ENCODE measurements around the gene SPOUT1. TPM values are rescaled to one million over a fixed set of nuclear protein-coding genes. Genes with fewer than 3 reads are reported as not detected.
"Not testable (repeated sequence)": the region's sequence is repeated elsewhere in the genome, so short reads cannot be mapped to it uniquely, and the experiment has no call there.

The SPOUT1 gene
- total and polyA plus RNA-seq, 2 of the 13 experiments (the other 11 are each of a cell fraction or from before 2014, with no cell fraction given): 39.0 to 45.8 TPM

- H3K27me3 ChIP-seq (ENCODE audit: control insufficient read depth in 1 of 2, insufficient read depth in 2 of 2, low read length in 2 of 2): no peaks in the 10 kb centered on the region
- WGBS (ENCODE audit: low lambda C conversion rate): 97% methylated on average over 7 of the region's 8 CpGs
- no peak overlapping the region for H3K4me2 ChIP-seq (ENCODE audit: low read depth, low read length)
- no peak overlapping the region for H3K9ac ChIP-seq (ENCODE audit: insufficient read depth, low read depth, low read length)
- H3K9me3 ChIP-seq (ENCODE audit: low read length): no peaks in the 10 kb centered on the region
- no TSS peak for BruUV-seq (replicated peaks)
- no peak for FAIRE-seq
- in situ Hi-C loops (cut with HindIII; ENCODE audit: extremely low pct_ligation_motif_present, low pct_unique_long_range_greater_than_20kb) (no loop called here), intact Hi-C loops (cut with micrococcal nuclease; ENCODE audit: unreplicated experiment) (no loop called here)
- no peak overlapping the region for H2AFZ ChIP-seq (ENCODE audit: low read length)
- H4K20me1 ChIP-seq (ENCODE audit: insufficient read depth, low read length): no peaks in the 10 kb centered on the region
- TF ChIP-seq ZFP62 (CRISPR knock-in tag; IDR thresholded peaks at IDR 0.05) (no peak), TSC22D2 (CRISPR knock-in tag; IDR thresholded peaks at IDR 0.05; ENCODE audit: borderline replicate concordance) (no peak), TAF15 (IDR thresholded peaks at IDR 0.05; ENCODE audit: low read depth, low read length, poor library complexity, severe bottlenecking) (no peak), PHF5A (CRISPR knock-in tag; IDR thresholded peaks at IDR 0.05; ENCODE audit: low read depth, unreplicated experiment) (no peak), ZNF367 (CRISPR knock-in tag; IDR thresholded peaks at IDR 0.05; ENCODE audit: borderline replicate concordance) (no peak), RFXAP (CRISPR knock-in tag; IDR thresholded peaks at IDR 0.05; ENCODE audit: borderline replicate concordance) (no peak)
- no peaks in the 10 kb centered on the region for H3K79me2 ChIP-seq (ENCODE audit: insufficient read depth, low read length)
- no peak overlapping the region for H3K27ac ChIP-seq (ENCODE audit: extremely low read length, insufficient read depth, low read length)
- no peaks in the 10 kb centered on the region for H3K4me1 ChIP-seq (ENCODE audit: insufficient read depth, low read length)
- no peak for ATAC-seq
- H3K4me3 ChIP-seq (replicated peaks in 1 of 3; ENCODE audit: insufficient read depth in 1 of 3, low read depth in 2 of 3, low read length in 3 of 3): no peak overlapping the region
- ChIA-PET POLR2A (no interaction called here), CTCF (ENCODE audit: low intra/inter-chr PET ratio, low total read pairs) (no interaction called here)
- H3K36me3 ChIP-seq (replicated peaks in 1 of 2; ENCODE audit: control insufficient read depth in 1 of 2, insufficient read depth in 2 of 2, low read length in 2 of 2): peaks cover 18 to 40% of the 10 kb centered on the region in 2 experiments
- DNase-seq (ENCODE audit: low spot score): no peak
These were observed 30.7 kb downstream of the SPOUT1 start for GRCh38 chr9:128798896-128799295.

GRCh38 chr9:128794961-128795360, 34.6 kb downstream of the SPOUT1 start:
- 50% methylated on average over 2 of the region's 2 CpGs for WGBS (ENCODE audit: low lambda C conversion rate)
- H3K4me1 ChIP-seq (ENCODE audit: insufficient read depth, low read length); H3K27me3 ChIP-seq (ENCODE audit: control insufficient read depth in 1 of 2, insufficient read depth in 2 of 2, low read length in 2 of 2); H3K27ac ChIP-seq (ENCODE audit: extremely low read length, insufficient read depth, low read length); H3K79me2 ChIP-seq (ENCODE audit: insufficient read depth, low read length); in situ Hi-C loops (cut with HindIII; ENCODE audit: extremely low pct_ligation_motif_present, low pct_unique_long_range_greater_than_20kb); H4K20me1 ChIP-seq (ENCODE audit: insufficient read depth, low read length); FAIRE-seq; BruUV-seq (replicated peaks); POLR2A ChIA-PET; H3K4me2 ChIP-seq (ENCODE audit: low read depth, low read length); H3K9me3 ChIP-seq (ENCODE audit: low read length); H2AFZ ChIP-seq (ENCODE audit: low read length); intact Hi-C loops (cut with micrococcal nuclease; ENCODE audit: unreplicated experiment); H3K4me3 ChIP-seq (replicated peaks in 1 of 3; ENCODE audit: insufficient read depth in 1 of 3, low read depth in 2 of 3, low read length in 3 of 3); CTCF ChIA-PET (ENCODE audit: low intra/inter-chr PET ratio, low total read pairs); ATAC-seq; DNase-seq (ENCODE audit: low spot score); H3K9ac ChIP-seq (ENCODE audit: insufficient read depth, low read depth, low read length): not testable (repeated sequence)
- H3K36me3 ChIP-seq (replicated peaks in 1 of 2; ENCODE audit: control insufficient read depth in 1 of 2, insufficient read depth in 2 of 2, low read length in 2 of 2): peaks cover 27 to 49% of the 10 kb centered on the region in 2 experiments
- TF ChIP-seq ZNF121 (CRISPR knock-in tag; IDR thresholded peaks at IDR 0.05): peak; percentile 62; the same call in 1 of the 2 replicates
